CD8-positive, alpha-beta memory T cell (primary cell): Measurements from ENCODE around the gene CIB2. TPM values are rescaled to one million over a fixed set of nuclear protein-coding genes. Genes with fewer than 3 reads are reported as not detected.

Experiments used
- CTCF ChIA-PET: fragments of 350-600 bp; sonication (Branson Sonifier 250); formaldehyde crosslinking; loops from one replicate; lab custom pipeline; 2021; ENCODE audit warnings: antibody characterized with exemption; lab: Charles Lee
- POLR2A ChIA-PET: fragments of 350-600 bp; sonication (Branson Sonifier 250); formaldehyde crosslinking; loops from one replicate; lab custom pipeline; 2021; ENCODE audit warnings: antibody characterized with exemption; lab: Charles Lee
- DNase-seq, 5 donors: peaks; one replicate each; pipeline versions ENCODE4 v3.0.0 to v3.0.0-alpha.2; 2020 to 2022; ENCODE audit warnings: mixed read lengths in 1 of 5
- H3K27ac ChIP-seq: one replicate; pipeline ENCODE4 v1.7.0; 2013; ENCODE audit warnings: low read depth, mild to moderate bottlenecking, low read length, moderate library complexity
- H3K27me3 ChIP-seq: 2 replicates; pipeline ENCODE4 v1.7.0; 2013; ENCODE audit warnings: low read length, mild to moderate bottlenecking; ENCODE audit not compliant: insufficient read depth, poor library complexity, severe bottlenecking
- H3K36me3 ChIP-seq: 2 replicates; pipeline ENCODE4 v1.7.0; 2013; ENCODE audit warnings: mild to moderate bottlenecking, low read length, moderate library complexity; ENCODE audit not compliant: insufficient read depth
- H3K4me1 ChIP-seq: 2 replicates; pipeline ENCODE4 v1.7.0; 2013; ENCODE audit warnings: mild to moderate bottlenecking, low read length, moderate library complexity; ENCODE audit not compliant: insufficient read depth
- H3K4me3 ChIP-seq: 2 replicates; pipeline ENCODE4 v1.7.0; 2013; ENCODE audit warnings: mild to moderate bottlenecking, low read length
- H3K9me3 ChIP-seq: 2 replicates; pipeline ENCODE4 v1.7.0; 2013; ENCODE audit warnings: mild to moderate bottlenecking, low read length
- H3K27ac Mint-ChIP-seq, 8 donors: one replicate each; pipeline ENCODE4 v1.8.0; 2020 to 2021; ENCODE audit warnings: mixed read lengths in 8 of 8, mild to moderate bottlenecking in 6 of 8, inconsistent platforms in 3 of 8, moderate library complexity in 3 of 8
- H3K27me3 Mint-ChIP-seq, 2 donors: one replicate each; pipeline ENCODE4 v1.8.0; 2020 to 2021; ENCODE audit warnings: mixed read lengths in 2 of 2, mild to moderate bottlenecking in 1 of 2, moderate library complexity in 1 of 2
- H3K36me3 Mint-ChIP-seq, 3 donors: one replicate each; pipeline ENCODE4 v1.8.0; 2020 to 2021; ENCODE audit warnings: mixed read lengths in 3 of 3, inconsistent platforms in 1 of 3, mild to moderate bottlenecking in 1 of 3
- H3K4me1 Mint-ChIP-seq, 3 donors: one replicate each; pipeline ENCODE4 v1.8.0; 2020 to 2021; ENCODE audit warnings: mixed read lengths in 3 of 3, inconsistent platforms in 1 of 3, mild to moderate bottlenecking in 1 of 3
- H3K4me3 Mint-ChIP-seq, 7 donors: one replicate each; pipeline ENCODE4 v1.8.0; 2020 to 2021; ENCODE audit warnings: mixed read lengths in 7 of 7, mild to moderate bottlenecking in 6 of 7, moderate library complexity in 4 of 7, inconsistent platforms in 2 of 7
- H3K9me3 Mint-ChIP-seq, 5 donors: one replicate each; pipeline ENCODE4 v1.8.0; 2020 to 2022; ENCODE audit warnings: mixed read lengths in 5 of 5, mild to moderate bottlenecking in 3 of 5, moderate library complexity in 2 of 5, inconsistent platforms in 1 of 5
- polyA plus RNA-seq: library from polyadenylated mRNA; unstranded; fragments of 300-500 nt; fragmentation: Illumina TruSeq; gene quantifications from one replicate; pipeline ENCODE4 v1.2.3, GENCODE V29; 2021
- total RNA-seq, 2 experiments: library from RNA; stranded (reverse); gene quantifications; one replicate each; pipeline ENCODE4 v1.2.3, GENCODE V29; 2021

CIB2 gene
- total and polyA plus RNA-seq, 3 experiments from 2014 or later: 2.0 to 2.3 (median 2.1) TPM

- no peaks in the 10 kb centered on the region for H3K9me3 Mint-ChIP-seq
- H3K27ac Mint-ChIP-seq: no peak overlapping the region
- peaks cover 19 to 56% (median 20%) of the 10 kb centered on the region in 3 donors for H3K36me3 Mint-ChIP-seq
- DNase-seq: no peak
- CTCF ChIA-PET: interaction anchor here (1.0 to 1.7 kb wide), 2 partner anchors 10 to 24 kb away, joined by 3 to 4 read pairs; no protein-coding TSS in a partner anchor
- POLR2A ChIA-PET: no interaction called here
- peaks cover 26% of the 10 kb centered on the region for H3K4me1 ChIP-seq
- H3K27me3 Mint-ChIP-seq: no peaks in the 10 kb centered on the region
- no peak overlapping the region for H3K4me3 ChIP-seq
- H3K4me3 Mint-ChIP-seq: no peak overlapping the region
- H3K27ac ChIP-seq: no peak overlapping the region
- H3K4me1 Mint-ChIP-seq: peaks cover 28 to 34% (median 30%) of the 10 kb centered on the region in 3 donors
- H3K27me3 ChIP-seq: no peaks in the 10 kb centered on the region
- H3K36me3 ChIP-seq: peaks cover 25% of the 10 kb centered on the region
- H3K9me3 ChIP-seq: no peaks in the 10 kb centered on the region
These were observed 40.7 kb upstream of the CIB2 start for GRCh38 chr15:78171864-78172472.

GRCh38 chr15:78170848-78171773 is 39.9 kb upstream of the CIB2 start:
- H3K4me1 Mint-ChIP-seq: peaks cover 31 to 40% (median 32%) of the 10 kb centered on the region in 3 donors
- POLR2A ChIA-PET: no interaction called here
- H3K27ac Mint-ChIP-seq: no peak overlapping the region

GRCh38 chr15:78168608-78169007 is 37.4 kb upstream of the CIB2 start:
- Mint-ChIP-seq H3K27me3 (no peaks in the 10 kb centered on the region), H3K4me3 (no peak overlapping the region), H3K27ac (peak overlapping the region in 2 of 8 donors; percentile 5 to 19), H3K4me1 (peaks cover 17 to 26% (median 18%) of the 10 kb centered on the region in 3 donors), H3K9me3 (no peaks in the 10 kb centered on the region), H3K36me3 (peaks cover 22 to 85% (median 36%) of the 10 kb centered on the region in 3 donors)
- no peaks in the 10 kb centered on the region for H3K27me3 ChIP-seq
- H3K4me1 ChIP-seq: peaks cover 17% of the 10 kb centered on the region
- no peaks in the 10 kb centered on the region for H3K9me3 ChIP-seq
- DNase-seq: no peak
- POLR2A ChIA-PET: no interaction called here
- H3K4me3 ChIP-seq: no peak overlapping the region
- H3K36me3 ChIP-seq: peaks cover 30% of the 10 kb centered on the region
- no peak overlapping the region for H3K27ac ChIP-seq
- CTCF ChIA-PET: interaction anchor here (0.9 kb wide), 1 partner anchor 27 kb away, joined by 3 read pairs; no protein-coding TSS in a partner anchor

More at GRCh38 chr15:78170848-78171773, 39.9 kb upstream of the CIB2 start:
- Mint-ChIP-seq H3K36me3 (peaks cover 20 to 64% (median 23%) of the 10 kb centered on the region in 3 donors), H3K9me3 (no peaks in the 10 kb centered on the region), H3K27me3 (no peaks in the 10 kb centered on the region), H3K4me3 (no peak overlapping the region)
- H3K4me3 ChIP-seq: no peak overlapping the region
- H3K27ac ChIP-seq: no peak overlapping the region
- DNase-seq: peak in 1 of 5 donors; percentile 1
- H3K9me3 ChIP-seq: no peaks in the 10 kb centered on the region
- no peaks in the 10 kb centered on the region for H3K27me3 ChIP-seq
- CTCF ChIA-PET: interaction anchor here (1.7 kb wide), 1 partner anchor 10 kb away, joined by 3 read pairs; no protein-coding TSS in a partner anchor
- peaks cover 29% of the 10 kb centered on the region for H3K4me1 ChIP-seq
- H3K36me3 ChIP-seq: peaks cover 25% of the 10 kb centered on the region

GRCh38 chr15:78167227-78167888 is 36.1 kb upstream of the CIB2 start:
- Mint-ChIP-seq H3K4me3 (peak overlapping the region; percentile 2 to 48 (median 32)), H3K36me3 (peaks cover 17 to 89% (median 39%) of the 10 kb centered on the region in 3 donors), H3K9me3 (no peaks in the 10 kb centered on the region), H3K4me1 (peaks cover 12 to 17% (median 15%) of the 10 kb centered on the region in 3 donors), H3K27ac (peak overlapping the region in 5 of 8 donors; percentile 6 to 59 (median 26)), H3K27me3 (no peaks in the 10 kb centered on the region)
- H3K27ac ChIP-seq: no peak overlapping the region
- no peaks in the 10 kb centered on the region for H3K9me3 ChIP-seq
- peaks cover 13% of the 10 kb centered on the region for H3K4me1 ChIP-seq
- peaks cover 29% of the 10 kb centered on the region for H3K36me3 ChIP-seq
- ChIA-PET CTCF (interaction anchor here (1.0 kb wide), 1 partner anchor 36 kb away, joined by 3 read pairs; the partner anchor contains the start of gene CIB2), POLR2A (no interaction called here)
- H3K4me3 ChIP-seq: no peak overlapping the region
- no peaks in the 10 kb centered on the region for H3K27me3 ChIP-seq
- peak in 1 of 5 donors; percentile 13 for DNase-seq

GRCh38 chr15:78164010-78164409 is 32.8 kb upstream of the CIB2 start:
- Mint-ChIP-seq H3K27me3 (no peaks in the 10 kb centered on the region), H3K9me3 (no peaks in the 10 kb centered on the region), H3K36me3 (peaks cover 8 to 83% (median 34%) of the 10 kb centered on the region in 3 donors), H3K4me3 (no peak overlapping the region), H3K27ac (peak overlapping the region in 1 of 8 donors; percentile 41), H3K4me1 (peaks cover 12 to 21% (median 20%) of the 10 kb centered on the region in 3 donors)
- peaks cover 13% of the 10 kb centered on the region for H3K4me1 ChIP-seq
- H3K36me3 ChIP-seq: peaks cover 6% of the 10 kb centered on the region
- H3K4me3 ChIP-seq: no peak overlapping the region
- no peak for DNase-seq
- ChIA-PET POLR2A (no interaction called here), CTCF (no interaction called here)
- H3K9me3 ChIP-seq: no peaks in the 10 kb centered on the region
- no peak overlapping the region for H3K27ac ChIP-seq
- no peaks in the 10 kb centered on the region for H3K27me3 ChIP-seq

GRCh38 chr15:78162038-78162437 is 30.8 kb upstream of the CIB2 start:
- H3K4me3 Mint-ChIP-seq: peak overlapping the region in 3 of 7 donors; percentile 6 to 15 (median 11)
- ChIA-PET CTCF (interaction anchor here (1.1 kb wide), 1 partner anchor 10 kb away, joined by 3 read pairs; no protein-coding TSS in a partner anchor), POLR2A (no interaction called here)
- DNase-seq: peak in 3 of 5 donors; percentile 21 to 67 (median 62)
- no peaks in the 10 kb centered on the region for H3K27me3 Mint-ChIP-seq
- H3K36me3 ChIP-seq: peaks cover 6% of the 10 kb centered on the region
- H3K9me3 ChIP-seq: no peaks in the 10 kb centered on the region
- no peak overlapping the region for H3K4me3 ChIP-seq
- peaks cover 7 to 82% (median 25%) of the 10 kb centered on the region in 3 donors for H3K36me3 Mint-ChIP-seq
- peak overlapping the region in 4 of 8 donors; percentile 37 to 76 (median 62) for H3K27ac Mint-ChIP-seq
- peaks cover 2 to 12% (median 11%) of the 10 kb centered on the region in 3 donors for H3K4me1 Mint-ChIP-seq
- H3K27me3 ChIP-seq: no peaks in the 10 kb centered on the region
- H3K9me3 Mint-ChIP-seq: no peaks in the 10 kb centered on the region
- H3K4me1 ChIP-seq: peaks cover 4% of the 10 kb centered on the region
- H3K27ac ChIP-seq: no peak overlapping the region

- Mint-ChIP-seq H3K9me3 (no peaks in the 10 kb centered on the region), H3K27ac (no peak overlapping the region), H3K4me3 (no peak overlapping the region), H3K4me1 (peaks cover 1 to 10% (median 5%) of the 10 kb centered on the region in 3 donors), H3K27me3 (no peaks in the 10 kb centered on the region), H3K36me3 (peaks cover 4 to 80% (median 17%) of the 10 kb centered on the region in 3 donors)
- ChIA-PET POLR2A (no interaction called here), CTCF (interaction anchor here (3.5 kb wide), 1 partner anchor 28 kb away, joined by 11 read pairs; the partner anchor contains the start of gene CIB2)
- H3K4me1 ChIP-seq: no peaks in the 10 kb centered on the region
- no peaks in the 10 kb centered on the region for H3K27me3 ChIP-seq
- peaks cover 6% of the 10 kb centered on the region for H3K36me3 ChIP-seq
- H3K9me3 ChIP-seq: no peaks in the 10 kb centered on the region
- no peak overlapping the region for H3K4me3 ChIP-seq
- H3K27ac ChIP-seq: no peak overlapping the region
- DNase-seq: no peak
These were observed 28.1 kb upstream of the CIB2 start for GRCh38 chr15:78159395-78159794.
